HEK293T (cell line): Measurements from ENCODE around the gene SPACA9.

Experiments used
- BHLHE40 ChIP-seq: fragments of 450-650 bp; IDR thresholded peaks from 2 replicates; pipeline ENCODE4 v1.6.1; 2016; ENCODE audit warnings: mild to moderate bottlenecking, moderate library complexity, borderline replicate concordance
- FOXA1 ChIP-seq: fragments of 450-650 bp; IDR thresholded peaks from 2 replicates; pipeline ENCODE4 v1.6.1; 2016; ENCODE audit warnings: mild to moderate bottlenecking
- FOXM1 ChIP-seq: fragments of 450-650 bp; IDR thresholded peaks from 2 replicates; pipeline ENCODE4 v1.6.1; 2017; ENCODE audit warnings: mild to moderate bottlenecking, borderline replicate concordance
- SP1 ChIP-seq: fragments of 450-650 bp; IDR thresholded peaks from 2 replicates; pipeline ENCODE4 v1.6.1; 2017
- ZNF384 ChIP-seq: fragments of 450-650 bp; IDR thresholded peaks from 2 replicates; pipeline ENCODE4 v1.6.1; 2016

DNA sequence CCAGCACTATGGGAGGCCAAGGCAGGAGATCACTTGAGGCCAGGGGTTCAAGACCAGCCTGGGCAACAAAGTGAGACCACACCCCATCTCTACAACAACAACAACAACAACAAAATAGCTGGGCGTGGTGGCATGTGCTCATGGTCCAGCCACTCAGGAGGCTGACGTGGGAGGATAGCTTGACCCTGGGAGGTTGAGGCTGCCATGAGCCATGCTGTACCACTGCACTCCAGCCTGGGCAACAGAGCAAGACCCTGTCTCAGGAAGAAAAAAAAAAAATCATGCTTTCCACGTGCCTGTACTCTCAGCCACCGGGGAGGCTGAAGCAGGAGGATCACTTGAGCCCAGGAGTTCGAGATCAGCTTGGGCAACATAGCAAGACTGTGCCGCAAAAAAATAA is 36.2 kb downstream of the SPACA9 start:
- TF ChIP-seq SP1 (no peak), ZNF384 (no peak), BHLHE40 (no peak), FOXM1 (no peak), FOXA1 (no peak)
